ENCODE results near the gene HIGD1C.
"Not testable (repeated sequence)": the region's sequence is repeated elsewhere in the genome, so short reads cannot be mapped to it uniquely, and the experiment has no call there.

HIGD1C gene

GRCh38 chr12:50986966-50987737 lies 34.8 kb downstream of the HIGD1C start:
- DNase-seq: peak; percentile 44

GRCh38 chr12:50988051-50988450 lies 35.7 kb downstream of the HIGD1C start:
- DNase-seq: no peak

DNA sequence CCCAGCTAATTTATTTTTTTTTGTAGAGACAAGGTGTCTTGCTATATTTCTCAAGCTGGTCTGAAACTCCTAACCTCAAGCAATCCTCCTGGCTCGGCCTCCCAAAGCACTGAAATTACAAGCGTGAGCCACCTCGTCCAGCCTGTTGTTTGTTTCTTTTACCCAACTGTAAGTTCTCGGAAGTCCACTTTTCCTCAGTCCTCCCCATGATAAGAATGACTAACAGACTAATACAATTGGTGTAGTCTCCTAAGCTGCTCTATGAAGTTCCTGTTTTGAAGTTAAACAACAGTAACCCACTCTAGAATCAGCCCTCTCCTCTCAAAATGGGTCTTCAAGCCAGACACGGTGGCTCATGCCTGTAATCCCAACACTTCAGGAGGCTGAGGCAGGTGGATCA lies 36.5 kb downstream of the HIGD1C start:
- no peak for DNase-seq

GRCh38 chr12:50990147-50990727 lies 37.9 kb downstream of the HIGD1C start:
- peak; percentile 16 for DNase-seq

DNA sequence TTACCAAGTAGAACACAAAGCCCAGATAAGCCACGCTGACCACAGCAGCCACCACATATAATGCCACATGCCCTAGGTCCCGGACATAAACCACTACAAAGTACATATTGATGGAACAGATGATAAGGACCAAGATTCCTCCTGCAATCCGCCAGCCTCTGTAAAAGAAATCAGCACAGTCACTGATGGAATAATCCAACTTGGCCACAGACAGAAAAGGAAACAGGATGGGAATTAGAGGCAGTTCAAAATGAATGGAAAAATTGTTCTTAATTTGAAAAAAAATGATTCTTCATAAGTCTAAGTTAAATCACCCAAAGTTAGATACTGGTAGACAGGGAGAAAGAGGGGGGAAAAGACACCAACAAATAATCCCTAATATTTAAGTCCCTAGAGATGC lies 38.4 kb downstream of the HIGD1C start:
- DNase-seq: no peak

GRCh38 chr12:50991291-50991690 lies 38.9 kb downstream of the HIGD1C start:
- no peak for DNase-seq

- no peak for DNase-seq
Measured at GRCh38 chr12:50992819-50993218, 40.5 kb downstream of the HIGD1C start.

DNA sequence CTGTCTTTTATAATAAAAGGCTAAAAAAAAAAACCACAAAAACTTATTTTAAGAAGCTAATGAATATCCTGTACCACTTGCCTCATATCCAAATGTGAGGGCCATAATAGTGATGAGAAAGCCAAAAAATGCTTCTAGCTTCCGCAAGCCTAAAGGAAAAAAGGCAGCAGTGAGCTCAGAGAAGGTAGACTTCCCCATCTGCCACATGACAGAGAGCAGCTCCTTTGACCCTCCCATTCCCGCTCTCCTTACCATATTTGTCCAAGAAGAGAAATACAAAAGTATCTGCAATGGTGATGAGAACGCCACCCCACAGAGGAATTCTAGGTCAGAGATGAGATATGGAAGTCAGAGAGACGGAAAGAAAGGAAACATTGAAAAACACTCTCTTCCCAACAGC lies 46.7 kb downstream of the HIGD1C start:
- no peak for DNase-seq

GRCh38 chr12:51000245-51000644 lies 47.9 kb downstream of the HIGD1C start:
- DNase-seq: no peak

DNA sequence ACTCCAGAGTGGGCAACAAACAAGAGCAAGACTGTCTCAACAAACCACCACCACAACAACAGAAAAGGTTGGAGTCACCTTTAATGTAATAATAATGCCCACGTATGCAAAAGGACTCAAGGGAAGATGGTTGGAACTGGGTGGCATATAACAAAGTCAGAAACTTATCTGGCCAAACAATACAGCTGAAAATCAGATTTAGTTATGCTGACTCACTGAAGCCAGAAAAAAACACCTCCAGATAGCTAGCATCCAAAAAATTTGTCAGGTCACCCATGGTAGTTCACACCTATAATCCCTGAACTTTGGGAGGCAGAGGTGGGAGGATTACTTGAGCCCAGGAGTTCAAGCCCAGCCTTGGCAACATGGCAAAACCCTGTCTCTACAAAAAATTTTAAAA lies 49.5 kb downstream of the HIGD1C start:
- no peak for DNase-seq

DNA sequence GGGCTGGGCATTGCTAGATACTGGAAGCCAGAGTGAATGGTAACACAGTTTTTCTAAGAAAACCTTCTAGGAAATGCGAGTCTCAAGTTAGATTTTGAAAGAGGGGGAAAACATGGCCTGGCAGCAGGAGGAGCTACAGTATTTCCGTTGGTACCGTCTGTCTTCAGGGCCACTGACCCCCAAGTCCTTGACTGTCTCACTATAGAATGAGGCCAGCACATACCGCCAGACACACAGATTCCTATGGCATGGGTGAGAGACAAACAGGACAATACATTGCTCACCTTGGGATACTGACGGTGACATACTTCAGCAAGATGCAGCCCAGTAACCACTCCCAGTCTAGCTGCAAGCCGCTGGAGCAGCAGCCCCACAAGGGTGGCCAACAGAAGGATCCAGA lies 52.2 kb downstream of the HIGD1C start:
- DNase-seq: no peak

DNA sequence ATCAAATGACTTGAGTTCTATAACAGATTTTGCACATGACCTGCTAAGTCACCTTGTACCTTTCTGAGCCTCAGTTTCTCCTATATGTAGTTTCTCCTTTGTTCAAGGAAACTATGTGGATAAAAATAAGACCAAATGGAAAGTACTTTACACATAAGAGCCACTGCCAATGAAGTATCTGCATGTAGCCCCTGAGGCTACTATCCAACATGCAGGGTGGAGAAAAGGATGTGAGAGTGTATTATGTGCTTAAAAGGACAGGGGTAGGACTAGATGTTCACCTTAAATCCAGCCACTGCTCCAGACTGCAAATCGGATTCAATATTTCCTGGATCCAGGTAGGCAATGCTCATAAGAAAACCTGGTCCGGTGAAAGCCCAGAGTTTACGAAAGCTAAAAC lies 52.7 kb downstream of the HIGD1C start:
- no peak for DNase-seq

DNA sequence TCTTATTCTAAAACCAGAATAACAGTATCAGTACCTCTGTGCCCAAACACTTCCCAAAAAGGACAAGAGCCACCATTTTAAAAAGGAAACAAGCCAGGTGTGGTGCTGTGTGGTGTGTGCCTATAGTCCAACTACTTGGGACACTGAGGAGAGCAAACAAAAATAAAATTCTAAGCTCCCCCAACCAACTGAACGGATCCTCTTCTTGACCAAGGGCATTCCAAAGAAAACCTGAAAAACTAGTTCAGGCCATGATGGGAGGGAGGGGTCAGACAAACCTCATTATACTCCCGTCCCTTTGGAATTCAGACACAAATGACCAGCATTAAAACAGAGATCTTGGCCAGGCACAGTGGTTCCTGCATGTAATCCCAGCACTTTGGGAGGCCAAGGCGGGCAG lies 53.3 kb downstream of the HIGD1C start:
- no peak for DNase-seq

DNA sequence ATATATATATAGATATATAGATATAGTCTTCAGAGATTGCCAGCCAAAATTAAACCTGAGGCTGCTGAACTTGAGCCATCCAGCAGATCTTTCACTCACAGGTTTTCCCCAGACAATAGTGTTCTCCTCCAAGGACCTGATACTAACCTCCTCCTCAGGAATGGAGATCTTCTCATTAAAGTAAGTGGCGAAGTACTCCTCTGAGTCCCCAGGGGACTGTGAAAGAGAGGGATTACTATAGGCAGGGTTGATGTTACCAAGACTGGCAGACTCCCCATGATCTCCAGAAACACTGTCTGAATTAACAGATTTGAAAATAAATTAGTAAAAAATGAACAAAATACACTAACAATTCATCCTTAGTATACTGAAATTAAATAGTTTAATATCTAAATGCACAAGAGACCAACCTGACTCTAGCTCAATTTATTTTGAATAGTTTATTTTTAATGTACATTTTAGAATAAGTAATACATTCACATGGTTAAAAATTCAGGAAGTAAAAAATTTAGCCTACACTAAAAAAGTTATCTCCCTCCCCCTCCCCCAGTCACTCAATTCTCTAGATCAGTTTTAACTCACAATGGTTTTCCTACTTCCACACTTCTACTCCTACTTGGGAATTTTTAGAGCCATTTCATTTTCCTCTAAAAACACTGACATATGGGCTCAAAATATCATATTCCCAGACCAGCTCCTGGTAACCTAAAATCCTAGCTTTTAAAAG lies 56.1 kb downstream of the HIGD1C start:
- DNase-seq: no peak

DNA sequence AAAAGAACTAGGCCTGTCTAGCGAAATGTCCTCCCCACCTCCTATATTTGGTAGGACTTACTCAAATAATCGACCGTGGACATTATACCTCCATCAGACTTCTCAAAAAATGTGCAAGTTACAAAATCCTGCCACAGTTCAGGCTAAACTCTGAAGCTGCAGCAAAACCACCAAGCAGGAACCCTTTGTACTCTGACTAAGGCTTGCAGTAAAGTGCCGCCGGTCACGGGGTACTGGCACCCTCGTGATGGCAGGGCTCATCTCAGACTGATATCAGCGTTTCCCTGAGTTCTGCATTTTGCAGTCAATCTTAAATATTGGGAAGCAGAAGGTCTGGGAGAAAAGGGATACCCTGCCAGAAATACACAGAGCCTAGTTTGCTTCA lies 56.7 kb downstream of the HIGD1C start:
- peak; percentile 62 for DNase-seq

GRCh38 chr12:51011955-51012354 lies 59.6 kb downstream of the HIGD1C start:
- DNase-seq: no peak

DNA sequence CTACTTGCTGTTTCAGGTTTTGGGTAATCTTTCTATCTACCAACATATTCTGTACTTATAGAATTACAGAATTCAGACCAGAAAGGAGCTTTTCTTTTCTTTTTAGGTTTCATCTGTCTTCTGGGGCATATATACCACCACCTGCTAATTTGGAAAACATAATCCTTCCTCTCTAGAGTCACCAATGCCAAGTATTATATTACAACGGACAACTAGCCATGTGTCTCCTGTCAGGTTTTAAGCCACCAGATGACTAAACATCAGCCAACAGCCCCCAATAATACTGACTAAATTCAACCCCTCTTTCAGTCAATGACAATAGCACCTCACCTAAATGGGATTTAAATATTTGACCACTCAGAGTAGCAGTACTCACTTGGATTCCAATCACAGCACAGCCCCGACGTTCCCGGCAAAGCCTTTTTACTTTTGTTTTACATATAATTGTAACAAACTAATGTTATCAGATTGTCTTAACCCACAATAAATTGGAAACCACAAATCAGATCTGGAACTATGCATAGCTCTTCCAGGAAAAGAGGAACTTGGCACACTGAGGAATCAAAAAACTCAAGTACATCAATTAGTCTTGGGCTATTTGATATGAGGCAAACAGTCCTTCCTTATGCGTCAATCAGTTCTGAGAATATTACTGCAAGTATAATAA lies 60.4 kb downstream of the HIGD1C start:
- peak; percentile 30 for DNase-seq

GRCh38 chr12:51013441-51013840 lies 61.1 kb downstream of the HIGD1C start:
- DNase-seq: no peak

GRCh38 chr12:51014467-51014866 lies 62.1 kb downstream of the HIGD1C start:
- not testable (repeated sequence) for DNase-seq

- no peak for DNase-seq
Measured at GRCh38 chr12:51017452-51017851, 65.1 kb downstream of the HIGD1C start.

DNA sequence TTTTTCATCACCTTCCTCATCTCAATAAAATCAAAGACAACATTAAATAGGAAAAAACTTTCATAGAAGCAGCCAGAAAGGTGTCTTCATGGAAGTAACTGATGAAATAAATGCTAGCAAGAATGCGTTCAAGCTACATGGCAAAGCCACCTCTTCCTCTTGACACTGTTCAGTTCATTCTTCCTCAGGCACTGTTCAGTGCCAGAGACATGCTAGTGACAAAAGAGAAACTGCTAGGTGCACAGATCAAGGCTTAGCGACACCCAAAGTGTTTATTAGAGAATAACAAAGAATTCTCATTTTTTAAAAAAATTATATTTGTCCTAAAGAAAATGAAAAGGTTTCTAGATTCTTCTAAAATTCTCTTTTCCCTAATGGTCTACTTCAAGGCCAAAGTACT lies 66.6 kb downstream of the HIGD1C start:
- DNase-seq: no peak

DNA sequence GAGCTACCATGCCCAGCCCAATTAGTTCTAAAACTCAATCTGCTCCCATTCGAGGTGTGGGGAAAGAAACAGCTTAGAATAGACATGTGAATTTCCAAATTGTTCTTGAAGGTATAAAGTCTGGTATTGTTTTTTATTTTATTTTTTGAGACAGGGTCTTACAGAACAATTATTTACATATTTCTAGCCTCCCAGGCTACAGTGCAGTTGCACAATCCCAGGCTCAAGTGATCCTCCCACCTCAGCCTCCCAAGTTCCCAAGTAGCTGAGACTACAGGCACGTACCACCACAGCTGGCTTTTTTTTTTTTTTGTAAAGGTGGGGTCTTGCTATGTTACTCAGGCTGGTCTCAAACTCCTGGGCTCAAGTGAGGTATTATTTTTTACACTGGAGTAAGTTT lies 67.6 kb downstream of the HIGD1C start:
- DNase-seq: no peak
